Mesenchymal stem cell (in vitro differentiated cells and primary cell): Measurements from ENCODE around the gene CCR7.
A peak's percentile ranks its signal among the peaks of the same experiment; 100 is the strongest.

Experiments
- DNase-seq: peaks from one replicate; pipeline ENCODE4 v3.0.0-alpha.2; 2013
- H2AFZ ChIP-seq: one replicate; pipeline ENCODE4 v1.6.1; 2013; ENCODE audit warnings: low read depth, mild to moderate bottlenecking, control low read depth, inconsistent platforms, low read length, moderate library complexity
- H2AK5ac ChIP-seq: 2 replicates; pipeline ENCODE4 v1.6.1; 2013; ENCODE audit warnings: low read length, moderate library complexity, mild to moderate bottlenecking, inconsistent platforms; ENCODE audit not compliant: severe bottlenecking
- H2BK120ac ChIP-seq: one replicate; pipeline ENCODE4 v1.6.1; 2013; ENCODE audit warnings: low read depth, mild to moderate bottlenecking, inconsistent platforms, low read length, moderate library complexity
- H2BK12ac ChIP-seq, 2 experiments: one replicate each; pipeline ENCODE4 v1.6.1; 2013; ENCODE audit warnings: inconsistent platforms in 2 of 2, low read length in 2 of 2, mild to moderate bottlenecking in 2 of 2, moderate library complexity in 2 of 2, control low read depth in 1 of 2
- H2BK15ac ChIP-seq: one replicate; pipeline ENCODE4 v1.6.1; 2013; ENCODE audit warnings: mild to moderate bottlenecking, low read depth, inconsistent platforms; ENCODE audit not compliant: poor library complexity, severe bottlenecking
- H2BK5ac ChIP-seq: 2 replicates; pipeline ENCODE4 v1.6.1; 2013; ENCODE audit warnings: low read depth, mild to moderate bottlenecking, low read length, control low read depth, inconsistent platforms; ENCODE audit not compliant: poor library complexity, severe bottlenecking
- H3K14ac ChIP-seq, 2 experiments: one replicate each; pipeline ENCODE4 v1.6.1; 2013; ENCODE audit warnings: inconsistent platforms in 2 of 2, low read length in 2 of 2, control low read depth in 1 of 2, mild to moderate bottlenecking in 1 of 2, moderate library complexity in 1 of 2
- H3K18ac ChIP-seq, 2 experiments: one replicate each; pipeline ENCODE4 v1.6.1; 2013; ENCODE audit warnings: inconsistent platforms in 2 of 2, low read length in 2 of 2, control low read depth in 1 of 2, low read depth in 1 of 2, mild to moderate bottlenecking in 1 of 2
- H3K23ac ChIP-seq, 2 experiments: one replicate each; pipeline ENCODE4 v1.6.1; 2013; ENCODE audit warnings: inconsistent platforms in 2 of 2, low read length in 2 of 2, mild to moderate bottlenecking in 2 of 2, moderate library complexity in 2 of 2, control low read depth in 1 of 2
- H3K27ac ChIP-seq: 2 replicates; pipeline ENCODE4 v1.5.1; 2013; ENCODE audit warnings: mild to moderate bottlenecking, moderate library complexity, low read length, control low read depth, inconsistent platforms; ENCODE audit not compliant: poor library complexity, severe bottlenecking
- H3K27me3 ChIP-seq, 2 experiments: 2 replicates each; pipeline versions ENCODE4 v1.6.1 to v1.7.0; 2013; ENCODE audit warnings: low read length in 2 of 2, mild to moderate bottlenecking in 2 of 2, moderate library complexity in 2 of 2, control low read depth in 1 of 2, inconsistent platforms in 1 of 2; ENCODE audit not compliant: control insufficient read depth in 1 of 2, insufficient read depth in 1 of 2
- H3K36me3 ChIP-seq, 2 experiments: 2 replicates each; pipeline versions ENCODE4 v1.6.1 to v1.7.0; 2013; ENCODE audit warnings: low read length in 2 of 2, control low read depth in 1 of 2, inconsistent platforms in 1 of 2, low read depth in 1 of 2, mild to moderate bottlenecking in 1 of 2; ENCODE audit not compliant: insufficient read depth in 2 of 2, control insufficient read depth in 1 of 2
- H3K4ac ChIP-seq, 2 experiments: one replicate each; pipeline ENCODE4 v1.6.1; 2013; ENCODE audit warnings: inconsistent platforms in 2 of 2, low read length in 2 of 2, mild to moderate bottlenecking in 2 of 2, moderate library complexity in 2 of 2, control low read depth in 1 of 2, low read depth in 1 of 2
- H3K4me1 ChIP-seq: 2 replicates; pipeline ENCODE4 v1.6.1; 2013; ENCODE audit warnings: low read depth, low read length, control low read depth; ENCODE audit not compliant: control insufficient read depth, insufficient read depth
- H3K4me2 ChIP-seq: 2 replicates; pipeline ENCODE4 v1.6.1; 2013; ENCODE audit warnings: low read length, mild to moderate bottlenecking, inconsistent platforms; ENCODE audit not compliant: poor library complexity, severe bottlenecking
- H3K4me3 ChIP-seq, 2 experiments: 2 replicates each; pipeline versions ENCODE4 v1.5.1 to v1.7.0; 2013; ENCODE audit warnings: low read length in 2 of 2, mild to moderate bottlenecking in 2 of 2, control low read depth in 1 of 2, low read depth in 1 of 2; ENCODE audit not compliant: insufficient read depth in 1 of 2
- H3K79me1 ChIP-seq: replicated peaks from 2 replicates; pipeline ENCODE4 v1.6.1; 2013; ENCODE audit warnings: mild to moderate bottlenecking, control low read depth, low read length, inconsistent platforms; ENCODE audit not compliant: poor library complexity, severe bottlenecking
- H3K9ac ChIP-seq: 2 replicates; pipeline ENCODE4 v1.7.0; 2013; ENCODE audit warnings: mild to moderate bottlenecking, low read length, moderate library complexity
- H3K9me3 ChIP-seq: 2 replicates; pipeline ENCODE4 v1.7.0; 2013; ENCODE audit warnings: mild to moderate bottlenecking, low read length; ENCODE audit not compliant: control insufficient read depth
- H4K8ac ChIP-seq: one replicate; pipeline ENCODE4 v1.6.1; 2013; ENCODE audit warnings: inconsistent platforms, mild to moderate bottlenecking, low read length, moderate library complexity
- H4K91ac ChIP-seq: one replicate; pipeline ENCODE4 v1.6.1; 2013; ENCODE audit warnings: mild to moderate bottlenecking, low read length, inconsistent platforms
- WGBS: methylation state at CpG from one replicate; pipeline ENCODE4 v1.1.7; 2013; ENCODE audit warnings: mixed read lengths; 5-methylcytosine and 5-hydroxymethylcytosine counted together

Gene CCR7

DNA sequence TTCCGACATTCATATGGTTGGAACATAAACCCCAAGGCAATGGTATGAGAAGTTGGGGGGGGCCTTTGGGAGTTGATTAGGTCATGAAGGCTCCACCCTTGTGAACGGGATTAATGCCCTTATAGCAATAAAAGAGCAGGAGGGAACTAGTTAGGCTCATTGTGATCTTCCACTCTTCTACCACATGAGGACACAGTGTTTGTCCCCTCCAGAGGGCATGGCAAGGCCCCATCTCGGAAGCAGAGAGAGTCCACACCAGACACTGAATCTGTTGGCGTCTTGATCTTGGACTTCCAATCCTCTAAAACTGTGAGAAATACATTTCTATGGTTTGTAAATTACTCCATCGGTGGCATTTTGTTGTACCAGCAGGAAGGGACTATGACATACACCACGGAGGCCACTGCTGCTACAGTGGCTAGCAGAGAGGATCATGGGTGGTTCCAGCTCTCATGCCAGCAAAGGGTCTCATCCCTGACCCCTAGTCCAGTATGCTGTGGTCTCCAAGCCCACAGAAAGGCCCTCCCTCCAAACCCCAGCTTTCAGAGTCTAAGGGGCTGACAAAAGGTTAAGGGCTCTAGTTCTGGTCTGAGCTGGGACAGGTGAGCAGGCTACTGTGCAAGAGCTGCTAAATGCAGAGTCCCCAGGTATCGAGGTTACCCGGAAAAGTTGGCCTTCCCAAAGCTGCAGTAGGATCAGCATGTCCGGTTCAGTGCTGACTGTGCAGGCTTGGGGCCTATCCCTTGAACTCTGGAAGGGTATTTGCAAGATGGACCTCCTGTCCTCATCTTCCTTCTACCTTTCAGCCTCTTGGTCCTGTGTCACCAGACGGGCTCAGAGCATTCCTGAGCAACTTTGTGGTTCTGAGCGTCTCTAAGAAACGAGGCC is 12.2 kb downstream of the CCR7 start:
- WGBS: 87% methylated on average over 12 of the region's 12 CpGs
- peak overlapping the region; percentile 36 for H2BK120ac ChIP-seq
- no peaks in the 10 kb centered on the region for H3K9me3 ChIP-seq
- peak overlapping the region; percentile 60 to 89 for H3K18ac ChIP-seq
- H3K4me2 ChIP-seq: no peak overlapping the region
- H3K23ac ChIP-seq: no peak overlapping the region
- peaks cover 3 to 9% of the 10 kb centered on the region in 2 experiments for H3K36me3 ChIP-seq
- H4K8ac ChIP-seq: no peak overlapping the region
- H3K27me3 ChIP-seq: no peaks in the 10 kb centered on the region
- DNase-seq: no peak
- peak overlapping the region; percentile 89 to 98 for H2BK12ac ChIP-seq
- no peaks in the 10 kb centered on the region for H3K79me1 ChIP-seq
- peak overlapping the region; percentile 31 for H2BK15ac ChIP-seq
- peak overlapping the region; percentile 95 for H2AK5ac ChIP-seq
- peak overlapping the region; percentile 97 for H2BK5ac ChIP-seq
- H3K14ac ChIP-seq: peak overlapping the region in 1 of 2 experiments; percentile 88
- H3K9ac ChIP-seq: peak overlapping the region; percentile 94
- H3K4ac ChIP-seq: peak overlapping the region; percentile 83 to 90
- peaks cover 47% of the 10 kb centered on the region for H3K4me1 ChIP-seq
- peak overlapping the region in 1 of 2 experiments; percentile 66 for H3K4me3 ChIP-seq
- H3K27ac ChIP-seq: peak overlapping the region; percentile 97
- H4K91ac ChIP-seq: peak overlapping the region; percentile 87
- no peak overlapping the region for H2AFZ ChIP-seq

DNA sequence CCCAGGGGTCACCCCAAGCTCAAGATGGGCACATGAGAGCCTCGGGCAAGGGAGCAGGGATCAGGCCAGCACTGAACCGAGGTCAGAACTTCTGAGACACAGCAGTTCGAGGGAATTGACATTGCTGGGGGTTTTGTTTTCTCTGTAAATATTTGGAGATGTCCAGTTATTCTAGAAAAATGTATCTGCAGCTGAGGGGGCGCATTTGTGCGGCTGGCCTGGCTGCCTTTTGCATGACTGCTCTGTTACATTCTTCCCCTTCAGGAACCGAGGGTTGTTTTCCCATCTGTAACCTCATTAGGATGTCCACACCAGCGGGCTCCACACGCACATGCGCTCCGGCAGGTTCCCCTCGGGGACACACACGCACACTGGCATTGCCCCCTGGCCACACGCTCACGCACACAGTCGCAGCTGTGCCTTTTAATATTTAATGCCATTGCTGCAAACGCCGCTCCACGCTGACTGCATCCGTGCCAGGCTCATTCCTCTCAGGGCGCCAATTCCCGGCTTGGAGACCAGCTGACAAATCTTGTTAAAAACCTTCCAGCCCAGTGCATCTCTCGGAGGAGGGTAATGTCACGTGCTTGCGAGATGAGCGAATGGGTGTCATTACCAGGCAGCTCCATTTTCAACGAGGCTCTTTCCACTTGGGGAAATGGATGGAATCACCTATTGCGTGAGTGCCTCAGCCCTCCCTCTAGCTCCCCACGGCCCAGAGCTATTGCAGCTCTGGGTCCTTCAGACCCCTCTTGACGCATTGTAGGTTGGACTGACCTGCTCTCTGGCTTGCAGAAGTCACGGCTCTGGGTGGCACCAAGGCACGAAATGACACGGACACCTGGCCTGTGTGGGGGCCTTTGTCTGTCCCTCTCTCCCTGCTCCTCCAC is 13.1 kb downstream of the CCR7 start:
- peaks cover 3 to 9% of the 10 kb centered on the region in 2 experiments for H3K36me3 ChIP-seq
- peak overlapping the region; percentile 65 for H2BK120ac ChIP-seq
- 81% methylated on average over 31 of the region's 32 CpGs for WGBS

DNA sequence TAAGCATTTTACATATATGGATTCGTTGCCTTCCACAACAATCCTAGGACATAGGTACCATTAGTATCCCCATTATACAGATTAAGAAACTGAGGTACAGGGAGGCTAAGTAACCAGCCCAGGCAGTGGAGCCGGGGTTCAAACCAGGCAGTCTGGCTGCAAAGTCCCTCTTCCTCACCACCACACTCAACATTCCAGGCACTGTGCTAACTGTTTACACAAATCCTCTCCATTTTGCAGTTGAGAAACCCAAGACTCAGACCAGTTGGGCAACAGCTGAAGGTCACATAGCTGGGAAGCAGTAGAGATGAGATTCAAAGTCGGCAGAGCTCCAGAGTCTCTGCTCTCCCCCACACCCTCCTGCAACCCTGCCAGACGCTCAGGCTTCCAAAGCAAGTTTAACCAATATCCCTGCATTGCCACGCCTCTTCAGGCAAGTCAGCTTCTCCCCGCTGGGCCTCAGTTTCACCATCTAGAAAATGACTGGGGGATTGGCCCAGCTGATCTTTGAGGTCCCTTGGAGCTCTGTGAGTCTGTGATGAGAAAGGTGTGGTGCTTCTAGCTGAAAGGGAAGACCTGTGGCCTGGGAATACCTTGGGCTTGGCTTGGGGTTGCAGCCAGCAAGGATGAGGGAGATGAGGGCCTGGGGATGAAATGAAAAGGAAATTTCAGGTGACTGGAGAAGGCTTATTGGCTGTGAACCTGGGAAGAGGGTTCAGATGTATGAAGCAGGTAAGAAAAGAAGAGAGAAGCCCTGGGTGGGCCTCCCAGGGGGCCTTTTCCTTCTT is 14.0 kb downstream of the CCR7 start:
- Histone ChIP-seq H2BK5ac (peak overlapping the region; percentile 94), H3K18ac (peak overlapping the region; percentile 61 to 82), H2AK5ac (peak overlapping the region; percentile 28), H3K14ac (no peak overlapping the region), H2BK15ac (no peak overlapping the region), H3K23ac (no peak overlapping the region), H3K4me2 (no peak overlapping the region), H3K36me3 (peaks cover 3 to 9% of the 10 kb centered on the region in 2 experiments), H2BK120ac (peak overlapping the region; percentile 65), H3K4me3 (peak overlapping the region in 1 of 2 experiments; percentile 66), H3K27ac (peak overlapping the region; percentile 97), H3K27me3 (no peaks in the 10 kb centered on the region), H4K8ac (peak overlapping the region; percentile 76), H4K91ac (peak overlapping the region; percentile 94), H3K9ac (peak overlapping the region; percentile 94), H3K4ac (peak overlapping the region; percentile 49 to 90), H2AFZ (no peak overlapping the region), H3K9me3 (no peaks in the 10 kb centered on the region), H2BK12ac (peak overlapping the region; percentile 32 to 93), H3K79me1 (no peaks in the 10 kb centered on the region), H3K4me1 (peaks cover 50% of the 10 kb centered on the region)
- peak; percentile 98 for DNase-seq
- 45% methylated on average over 6 of the region's 6 CpGs for WGBS

More for the DNA sequence above, 13.1 kb downstream of the CCR7 start:
- H4K8ac ChIP-seq: peak overlapping the region; percentile 89
- peak overlapping the region in 1 of 2 experiments; percentile 88 for H3K14ac ChIP-seq
- no peaks in the 10 kb centered on the region for H3K27me3 ChIP-seq
- peak overlapping the region; percentile 94 for H3K9ac ChIP-seq
- H2AK5ac ChIP-seq: peak overlapping the region; percentile 95
- H3K18ac ChIP-seq: peak overlapping the region; percentile 82 to 87
- H3K4me3 ChIP-seq: peak overlapping the region in 1 of 2 experiments; percentile 66
- H2BK12ac ChIP-seq: peak overlapping the region; percentile 93 to 98
- no peak overlapping the region for H3K23ac ChIP-seq
- peaks cover 55% of the 10 kb centered on the region for H3K4me1 ChIP-seq
- H4K91ac ChIP-seq: peak overlapping the region; percentile 87
- H3K4ac ChIP-seq: peak overlapping the region; percentile 52 to 90
- no peak overlapping the region for H2BK15ac ChIP-seq
- H3K4me2 ChIP-seq: peak overlapping the region; percentile 53
- H2AFZ ChIP-seq: no peak overlapping the region
- no peaks in the 10 kb centered on the region for H3K79me1 ChIP-seq
- H3K9me3 ChIP-seq: no peaks in the 10 kb centered on the region
- H3K27ac ChIP-seq: peak overlapping the region; percentile 97
- H2BK5ac ChIP-seq: peak overlapping the region; percentile 97
- DNase-seq: peak; percentile 93
